Activated CD8-positive, alpha-beta T cell treated with anti-CD3 and anti-CD28 coated beads for 36 hours (primary cell): ENCODE measurements around the gene PCDHGB4. TPM values are rescaled to one million over a fixed set of nuclear protein-coding genes. Genes with fewer than 3 reads are reported as not detected.
"Not testable (repeated sequence)": the region's sequence is repeated elsewhere in the genome, so short reads cannot be mapped to it uniquely, and the experiment has no call there.

ENCODE experiments used
- ATAC-seq: fragments of 200-7000 bp; cut with Tn5 transposase; one replicate; pipeline ENCODE4 v1.10.0; 2021; ENCODE audit warnings: mild to moderate bottlenecking, moderate library complexity
- CTCF ChIA-PET: fragments of 350-600 bp; sonication (Branson Sonifier 250); formaldehyde crosslinking; loops from one replicate; lab custom pipeline; 2021; ENCODE audit warnings: antibody characterized with exemption; lab: Charles Lee
- POLR2A ChIA-PET: fragments of 350-600 bp; sonication (Branson Sonifier 250); formaldehyde crosslinking; loops from one replicate; lab custom pipeline; 2021; ENCODE audit warnings: antibody characterized with exemption; lab: Charles Lee
- DNase-seq: peaks from one replicate; pipeline ENCODE4 v3.0.0-alpha.2; 2020
- H3K27ac Mint-ChIP-seq: one replicate; pipeline ENCODE4 v1.8.0; 2021; ENCODE audit warnings: mild to moderate bottlenecking, mixed read lengths
- H3K27me3 Mint-ChIP-seq: one replicate; pipeline ENCODE4 v1.8.0; 2021; ENCODE audit warnings: mixed read lengths
- H3K36me3 Mint-ChIP-seq: one replicate; pipeline ENCODE4 v1.8.0; 2021; ENCODE audit warnings: low read depth, mixed read lengths
- H3K4me1 Mint-ChIP-seq: one replicate; pipeline ENCODE4 v1.8.0; 2021; ENCODE audit warnings: low read depth, mixed read lengths
- H3K4me3 Mint-ChIP-seq: one replicate; pipeline ENCODE4 v1.8.0; 2021; ENCODE audit warnings: mild to moderate bottlenecking, moderate library complexity, mixed read lengths
- H3K9me3 Mint-ChIP-seq: one replicate; pipeline ENCODE4 v1.8.0; 2021; ENCODE audit warnings: mixed read lengths
- CTCF ChIP-seq: fragments of 200-600 bp; IDR thresholded peaks from one replicate; pipeline ENCODE4 v1.8.0; 2022; ENCODE audit warnings: antibody characterized with exemption, mild to moderate bottlenecking
- intact Hi-C: fragments of 100-400 bp; cut with micrococcal nuclease; formaldehyde crosslinking; loops from one replicate; pipeline ENCODE4 v1.10.0; 2022
- total RNA-seq, 2 experiments: library from RNA; stranded (reverse); gene quantifications; one replicate each; pipeline ENCODE4 v1.2.3, GENCODE V29; 2021

The PCDHGB4 gene
- total RNA-seq, 2 experiments from 2014 or later = not detected

GRCh38 chr5:141343953-141344463 is 43.5 kb upstream of the PCDHGB4 start:
- no peak for TF ChIP-seq CTCF
- no peak for ATAC-seq
- H3K4me3 Mint-ChIP-seq = no peak overlapping the region
- H3K9me3 Mint-ChIP-seq = peaks cover 36% of the 10 kb centered on the region
- no peak overlapping the region for H3K27ac Mint-ChIP-seq
- ChIA-PET CTCF (interaction anchor here (0.9 to 3.0 kb wide), 21 partner anchors 8 to 220 kb away, joined by 3 to 10 read pairs (median 4); partner anchors contain the start of genes PCDHB9, PCDHGA11, PCDHGA4 and PCDHGB2), POLR2A (no interaction called here)
- no peak for DNase-seq
- H3K4me1 Mint-ChIP-seq = no peaks in the 10 kb centered on the region
- H3K27me3 Mint-ChIP-seq = peaks cover 43% of the 10 kb centered on the region
- H3K36me3 Mint-ChIP-seq = peaks cover 15% of the 10 kb centered on the region
- intact Hi-C loops = no loop called here

- no peaks in the 10 kb centered on the region for H3K4me1 Mint-ChIP-seq
- H3K4me3 Mint-ChIP-seq = no peak overlapping the region
- ATAC-seq = no peak
- peaks cover 47% of the 10 kb centered on the region for H3K27me3 Mint-ChIP-seq
- H3K9me3 Mint-ChIP-seq = peaks cover 32% of the 10 kb centered on the region
- no peak for DNase-seq
- no peak overlapping the region for H3K27ac Mint-ChIP-seq
- ChIA-PET CTCF (interaction anchor here (1.5 kb wide), 2 partner anchors 10 to 136 kb away, joined by 3 read pairs; no protein-coding TSS in a partner anchor), POLR2A (no interaction called here)
- no peak for TF ChIP-seq CTCF
- peaks cover 11% of the 10 kb centered on the region for H3K36me3 Mint-ChIP-seq
- intact Hi-C loops = no loop called here
Measured at GRCh38 chr5:141345327-141345726, 42.2 kb upstream of the PCDHGB4 start.

GRCh38 chr5:141346017-141346416 is 41.5 kb upstream of the PCDHGB4 start:
- ChIA-PET CTCF (interaction anchor here (1.5 kb wide), 1 partner anchor 9 kb away, joined by 3 read pairs; no protein-coding TSS in a partner anchor), POLR2A (interaction anchor here (1.1 kb wide), 1 partner anchor 103 kb away, joined by 3 read pairs; no protein-coding TSS in a partner anchor)
- H3K27ac Mint-ChIP-seq, H3K4me1 Mint-ChIP-seq, H3K4me3 Mint-ChIP-seq, DNase-seq, ATAC-seq, intact Hi-C loops: not testable (repeated sequence)
- Mint-ChIP-seq H3K36me3 (peaks cover 14% of the 10 kb centered on the region), H3K27me3 (peaks cover 52% of the 10 kb centered on the region), H3K9me3 (peaks cover 32% of the 10 kb centered on the region)

GRCh38 chr5:141349917-141350619 is 37.4 kb upstream of the PCDHGB4 start, which contains the start of gene PCDHGB1:
Gene PCDHGB1, plus strand, starts transcription at chr5:141350099. Its CDS starts 162 bp downstream, at chr5:141350261.
- TF ChIP-seq CTCF = peak; percentile 33
- ChIA-PET POLR2A (no interaction called here), CTCF (interaction anchor here (1.0 to 2.8 kb wide), 11 partner anchors 10 to 214 kb away, joined by 3 to 8 read pairs (median 5); partner anchors contain the start of genes PCDHGA10, PCDHGB2, PCDHGB3 and TAF7)
- ATAC-seq (peak; percentile 60), DNase-seq (peak; percentile 56)
- peaks cover 53% of the 10 kb centered on the region for H3K27me3 Mint-ChIP-seq
- intact Hi-C loops = no loop called here
- peaks cover 18% of the 10 kb centered on the region for H3K9me3 Mint-ChIP-seq
- H3K36me3 Mint-ChIP-seq = peaks cover 16% of the 10 kb centered on the region
- no peak within 1 kb of the TSS for H3K4me3 Mint-ChIP-seq
- no peak within 1 kb of the TSS for H3K27ac Mint-ChIP-seq
- no peaks in the 10 kb centered on the region for H3K4me1 Mint-ChIP-seq

GRCh38 chr5:141351591-141351990 is 35.9 kb upstream of the PCDHGB4 start:
- peaks cover 62% of the 10 kb centered on the region for H3K27me3 Mint-ChIP-seq
- intact Hi-C loops = no loop called here
- ChIA-PET POLR2A (no interaction called here), CTCF (interaction anchor here (1.1 to 2.8 kb wide), 4 partner anchors 18 to 213 kb away, joined by 3 to 8 read pairs (median 6); partner anchors contain the start of genes PCDHGB3 and TAF7)
- DNase-seq (no peak), ATAC-seq (no peak)
- H3K36me3 Mint-ChIP-seq = peaks cover 14% of the 10 kb centered on the region
- H3K4me1 Mint-ChIP-seq = no peaks in the 10 kb centered on the region
- peaks cover 23% of the 10 kb centered on the region for H3K9me3 Mint-ChIP-seq
- no peak overlapping the region for H3K4me3 Mint-ChIP-seq
- no peak overlapping the region for H3K27ac Mint-ChIP-seq
- TF ChIP-seq CTCF = no peak
